HEK293 (cell line): ENCODE data around the gene ANKRD65.

ENCODE experiments used
- CTCF ChIA-PET: fragments of 350-600 bp; formaldehyde crosslinking; extraction: SDS; loops from one replicate; lab custom pipeline; 2021; ENCODE audit warnings: antibody characterized with exemption; lab: Yijun Ruan, JAX
- POLR2A ChIA-PET: fragments of 300-600 bp; formaldehyde crosslinking; extraction: SDS; loops from one replicate; lab custom pipeline; 2020; ENCODE audit warnings: antibody characterized with exemption, inconsistent platforms; lab: Yijun Ruan, JAX
- H3K27ac ChIP-seq: fragments of 200-500 bp; sonication (Bioruptor generic); 2 replicates; pipeline ENCODE4 v1.5.1; 2014; ENCODE audit warnings: low read depth, low read length, control low read depth, inconsistent platforms; ENCODE audit errors: extremely low read depth
- H3K36me3 ChIP-seq, 2 experiments: fragments of 200-500 bp in 1 of 2; sonication (Bioruptor generic) in 1 of 2; 1 replicate in 1 of 2; 2 replicates in 1 of 2; pipeline ENCODE4 v1.5.1; 2014 to 2017; ENCODE audit warnings: inconsistent platforms in 2 of 2, low read length in 2 of 2; ENCODE audit not compliant: control insufficient read depth in 2 of 2, insufficient read depth in 1 of 2
- H3K4me1 ChIP-seq: fragments of 200-500 bp; sonication (Bioruptor generic); 2 replicates; pipeline ENCODE4 v1.5.1; 2014; ENCODE audit warnings: mild to moderate bottlenecking, low read length, inconsistent platforms; ENCODE audit not compliant: control insufficient read depth, insufficient read depth
- H3K4me3 ChIP-seq: 2 replicates; pipeline ENCODE4 v1.5.1; 2011; ENCODE audit warnings: low read depth, mild to moderate bottlenecking, control low read depth, low read length, moderate library complexity
- H3K9me3 ChIP-seq: fragments of 200-500 bp; sonication (Bioruptor generic); 2 replicates; pipeline ENCODE4 v1.5.1; 2014; ENCODE audit warnings: low read depth, low read length, inconsistent platforms; ENCODE audit not compliant: control insufficient read depth, insufficient read depth
- GLI4 ChIP-seq: fragments of 450-650 bp; formaldehyde crosslinking; IDR thresholded peaks from 2 replicates; pipeline ENCODE4 v1.5.1; 2016; ENCODE audit warnings: missing biosample characterization, missing genetic modification characterization
- OSR2 ChIP-seq: fragments of 450-650 bp; formaldehyde crosslinking; IDR thresholded peaks from 2 replicates; pipeline ENCODE4 v1.5.1; 2016; ENCODE audit warnings: missing biosample characterization, missing genetic modification characterization
- OVOL3 ChIP-seq: fragments of 450-650 bp; formaldehyde crosslinking; IDR thresholded peaks from 2 replicates; pipeline ENCODE4 v1.5.1; 2016; ENCODE audit warnings: missing biosample characterization, missing genetic modification characterization
- PRDM1 ChIP-seq: fragments of 450-650 bp; formaldehyde crosslinking; IDR thresholded peaks from 2 replicates; pipeline ENCODE4; 2016; ENCODE audit warnings: missing biosample characterization, missing genetic modification characterization
- SCRT1 ChIP-seq: fragments of 450-650 bp; formaldehyde crosslinking; IDR thresholded peaks from 2 replicates; pipeline ENCODE4 v1.5.1; 2016; ENCODE audit warnings: missing biosample characterization, missing genetic modification characterization, borderline replicate concordance
- SETDB1 ChIP-seq: IDR thresholded peaks from one replicate; pipeline ENCODE4 v1.6.1; 2017; ENCODE audit warnings: mild to moderate bottlenecking, low read length, moderate library complexity, mixed read lengths; ENCODE audit not compliant: insufficient read length
- YY1 ChIP-seq: fragments of 450-650 bp; formaldehyde crosslinking; IDR thresholded peaks from 2 replicates; pipeline ENCODE4 v1.5.1; 2018; ENCODE audit warnings: missing biosample characterization, missing genetic modification characterization
- ZFHX2 ChIP-seq: fragments of 450-650 bp; formaldehyde crosslinking; conservative IDR thresholded peaks from 2 replicates; pipeline ENCODE4 v1.5.1; 2016; ENCODE audit warnings: missing biosample characterization, missing genetic modification characterization
- ZNF114 ChIP-seq: fragments of 450-650 bp; formaldehyde crosslinking; IDR thresholded peaks from 2 replicates; pipeline ENCODE4 v1.5.0; 2017; ENCODE audit warnings: missing biosample characterization, missing genetic modification characterization
- ZNF133 ChIP-seq: fragments of 450-650 bp; formaldehyde crosslinking; IDR thresholded peaks from 2 replicates; pipeline ENCODE4 v1.5.1; 2016; ENCODE audit warnings: missing biosample characterization, missing genetic modification characterization
- ZNF138 ChIP-seq: fragments of 450-650 bp; formaldehyde crosslinking; IDR thresholded peaks from 2 replicates; pipeline ENCODE4 v1.5.1; 2016; ENCODE audit warnings: missing biosample characterization, missing genetic modification characterization, borderline replicate concordance
- ZNF175 ChIP-seq: fragments of 450-650 bp; formaldehyde crosslinking; IDR thresholded peaks from 2 replicates; pipeline ENCODE4 v1.5.1; 2016; ENCODE audit warnings: missing biosample characterization, missing genetic modification characterization
- ZNF202 ChIP-seq: fragments of 450-650 bp; formaldehyde crosslinking; IDR thresholded peaks from 2 replicates; pipeline ENCODE4 v1.5.1; 2016; ENCODE audit warnings: missing biosample characterization, missing genetic modification characterization, borderline replicate concordance
- ZNF221 ChIP-seq: fragments of 450-650 bp; formaldehyde crosslinking; IDR thresholded peaks from 2 replicates; pipeline ENCODE4 v1.5.1; 2017; ENCODE audit warnings: missing biosample characterization, missing genetic modification characterization, borderline replicate concordance
- ZNF239 ChIP-seq: fragments of 450-650 bp; formaldehyde crosslinking; IDR thresholded peaks from 2 replicates; pipeline ENCODE4 v1.5.1; 2016; ENCODE audit warnings: missing biosample characterization, missing genetic modification characterization
- ZNF266 ChIP-seq: fragments of 450-650 bp; formaldehyde crosslinking; IDR thresholded peaks from 2 replicates; pipeline ENCODE4 v1.5.1; 2016; ENCODE audit warnings: missing biosample characterization, missing genetic modification characterization, low read depth
- ZNF292 ChIP-seq: fragments of 450-650 bp; formaldehyde crosslinking; IDR thresholded peaks from 2 replicates; pipeline ENCODE4 v1.5.1; 2016; ENCODE audit warnings: low read depth, missing biosample characterization, missing genetic modification characterization, borderline replicate concordance
- ZNF335 ChIP-seq: fragments of 450-650 bp; formaldehyde crosslinking; conservative IDR thresholded peaks from 2 replicates; pipeline ENCODE4 v1.5.1; 2016; ENCODE audit warnings: missing biosample characterization, missing genetic modification characterization
- ZNF341 ChIP-seq: fragments of 450-650 bp; formaldehyde crosslinking; IDR thresholded peaks from 2 replicates; pipeline ENCODE4; 2016; ENCODE audit warnings: low read depth, missing biosample characterization, missing genetic modification characterization
- ZNF423 ChIP-seq: fragments of 450-650 bp; formaldehyde crosslinking; IDR thresholded peaks from 2 replicates; pipeline ENCODE4 v1.5.1; 2016; ENCODE audit warnings: missing biosample characterization, missing genetic modification characterization
- ZNF473 ChIP-seq: fragments of 450-650 bp; formaldehyde crosslinking; IDR thresholded peaks from 2 replicates; pipeline ENCODE4 v1.5.1; 2017; ENCODE audit warnings: missing biosample characterization, missing genetic modification characterization
- ZNF555 ChIP-seq: fragments of 450-650 bp; formaldehyde crosslinking; conservative IDR thresholded peaks from 2 replicates; pipeline ENCODE4 v1.5.1; 2017; ENCODE audit warnings: missing biosample characterization, mild to moderate bottlenecking, missing genetic modification characterization, inconsistent platforms
- ZNF621 ChIP-seq: fragments of 450-650 bp; formaldehyde crosslinking; IDR thresholded peaks from 2 replicates; pipeline ENCODE4 v1.5.1; 2017; ENCODE audit warnings: missing biosample characterization, missing genetic modification characterization
- ZNF623 ChIP-seq: fragments of 450-650 bp; formaldehyde crosslinking; IDR thresholded peaks from 2 replicates; pipeline ENCODE4 v1.5.1; 2016; ENCODE audit warnings: missing biosample characterization, missing genetic modification characterization
- ZNF626 ChIP-seq: fragments of 450-650 bp; sonication (Bioruptor Pico); formaldehyde crosslinking; IDR thresholded peaks from 2 replicates; pipeline ENCODE4 v1.5.1; 2018; ENCODE audit warnings: missing biosample characterization, missing genetic modification characterization, inconsistent platforms
- ZNF768 ChIP-seq: fragments of 450-650 bp; formaldehyde crosslinking; IDR thresholded peaks from 2 replicates; pipeline ENCODE4 v1.5.1; 2018; ENCODE audit warnings: missing biosample characterization, mild to moderate bottlenecking, missing genetic modification characterization
- ZNF843 ChIP-seq: fragments of 450-650 bp; formaldehyde crosslinking; IDR thresholded peaks from 2 replicates; pipeline ENCODE4 v1.5.1; 2016; ENCODE audit warnings: missing biosample characterization, missing genetic modification characterization
- TF ChIP-seq, protein P1 (sequence below): fragments of 450-650 bp; formaldehyde crosslinking; IDR thresholded peaks from 2 replicates; pipeline ENCODE4 v1.5.0; 2017; ENCODE audit warnings: missing biosample characterization, missing genetic modification characterization, borderline replicate concordance
- TF ChIP-seq, protein P2 (sequence below): fragments of 450-650 bp; formaldehyde crosslinking; IDR thresholded peaks from 2 replicates; pipeline ENCODE4 v1.5.1; 2016; ENCODE audit warnings: missing biosample characterization, missing genetic modification characterization
- TF ChIP-seq, protein P3 (sequence below): fragments of 450-650 bp; formaldehyde crosslinking; IDR thresholded peaks from 2 replicates; pipeline ENCODE4 v1.5.1; 2016; ENCODE audit warnings: missing biosample characterization, missing genetic modification characterization
- TF ChIP-seq, protein P4 (sequence below): fragments of 450-650 bp; formaldehyde crosslinking; IDR thresholded peaks from 2 replicates; pipeline ENCODE4; 2016; ENCODE audit warnings: missing biosample characterization, missing genetic modification characterization
- TF ChIP-seq, protein P5 (sequence below): sonication (generic); formaldehyde crosslinking; IDR thresholded peaks from 2 replicates; pipeline ENCODE4 v1.8.1; 2022; ENCODE audit warnings: mild to moderate bottlenecking, moderate library complexity, missing genetic modification reagents

The ANKRD65 gene

DNA sequence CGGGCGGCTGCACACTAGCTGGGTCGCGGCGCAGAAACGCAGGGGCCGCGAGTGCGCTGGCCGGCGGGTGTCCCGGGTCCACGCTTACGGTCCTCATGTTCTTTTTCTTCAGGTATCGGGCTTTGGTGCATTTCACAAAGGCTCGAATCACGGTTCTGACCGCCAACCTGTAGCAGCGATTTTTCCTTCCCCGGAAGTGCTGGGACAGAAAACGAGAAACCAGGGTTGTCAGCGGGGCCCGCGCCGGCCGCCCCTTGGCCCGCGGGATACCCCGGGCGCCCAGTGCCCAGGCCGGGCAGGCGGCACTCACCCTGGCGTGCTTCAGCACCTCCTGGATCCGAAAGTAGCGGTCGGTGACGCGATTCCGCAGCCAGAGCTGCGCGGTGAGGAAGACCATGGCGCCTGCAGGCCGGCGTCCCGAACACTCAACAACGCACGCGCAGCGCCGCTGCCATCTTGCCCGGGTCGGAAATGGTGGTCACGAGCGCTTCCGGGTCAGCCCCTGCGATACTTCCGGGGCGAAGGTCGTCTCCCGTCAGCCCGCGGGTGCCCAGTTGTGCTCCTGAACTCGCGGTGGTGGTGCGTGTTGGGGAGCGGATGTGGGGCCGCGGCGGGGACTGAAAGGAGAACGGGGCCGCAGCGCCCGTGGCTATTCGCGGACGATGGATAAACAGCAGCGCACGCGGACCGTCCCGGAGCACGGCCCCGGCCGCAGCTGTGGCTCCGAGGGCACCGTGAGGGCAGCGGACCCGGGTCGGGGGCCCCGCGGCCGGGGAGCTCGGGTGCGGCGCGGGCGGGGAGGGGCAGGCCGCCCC lies 14.0 kb downstream of the ANKRD65 start, which contains the start of gene MRPL20:
MRPL20 (minus strand) TSS at position 473 of the 815 bp plus-strand sequence; CDS start at position 397, 76 bp downstream.
- Histone ChIP-seq H3K36me3 (peaks cover 19 to 59% of the 10 kb centered on the region in 2 experiments; a peak in 2 of 3 replicates), H3K9me3 (no peaks in the 10 kb centered on the region), H3K27ac (peak within 1 kb of the TSS; percentile 87), H3K4me3 (peak within 1 kb of the TSS; percentile 84), H3K4me1 (no peaks in the 10 kb centered on the region)
- ChIA-PET POLR2A (interaction anchor here (0.6 to 2.2 kb wide), 7 partner anchors 8 to 159 kb away, joined by 3 to 18 read pairs (median 4); partner anchors contain the start of genes AURKAIP1 and CCNL2), CTCF (interaction anchor here (0.6 to 2.8 kb wide), 7 partner anchors 26 to 63 kb away, joined by 3 to 14 read pairs (median 3); no protein-coding TSS in a partner anchor)
- no peak for TF ChIP-seq SETDB1
- TF ChIP-seq ZNF768 (tag by site-specific recombination) = no peak
- no peak for TF ChIP-seq ZNF239 (tag by site-specific recombination)
- TF ChIP-seq SCRT1 (tag by site-specific recombination) = no peak
- TF ChIP-seq ZNF621 (tag by site-specific recombination) = no peak
- no peak; the same call in 1 of the 2 replicates for TF ChIP-seq ZNF623 (tag by site-specific recombination)
- no peak for TF ChIP-seq ZNF341
- no peak for TF ChIP-seq ZNF423 (tag by site-specific recombination)
- no peak for TF ChIP-seq OSR2 (tag by site-specific recombination)
- TF ChIP-seq ZNF138 (tag by site-specific recombination) = no peak
- no peak for TF ChIP-seq ZNF175 (tag by site-specific recombination)
- no peak for TF ChIP-seq ZNF133 (tag by site-specific recombination)
- no peak for TF ChIP-seq ZNF555 (tag by site-specific recombination)
- TF ChIP-seq, protein P1, sequence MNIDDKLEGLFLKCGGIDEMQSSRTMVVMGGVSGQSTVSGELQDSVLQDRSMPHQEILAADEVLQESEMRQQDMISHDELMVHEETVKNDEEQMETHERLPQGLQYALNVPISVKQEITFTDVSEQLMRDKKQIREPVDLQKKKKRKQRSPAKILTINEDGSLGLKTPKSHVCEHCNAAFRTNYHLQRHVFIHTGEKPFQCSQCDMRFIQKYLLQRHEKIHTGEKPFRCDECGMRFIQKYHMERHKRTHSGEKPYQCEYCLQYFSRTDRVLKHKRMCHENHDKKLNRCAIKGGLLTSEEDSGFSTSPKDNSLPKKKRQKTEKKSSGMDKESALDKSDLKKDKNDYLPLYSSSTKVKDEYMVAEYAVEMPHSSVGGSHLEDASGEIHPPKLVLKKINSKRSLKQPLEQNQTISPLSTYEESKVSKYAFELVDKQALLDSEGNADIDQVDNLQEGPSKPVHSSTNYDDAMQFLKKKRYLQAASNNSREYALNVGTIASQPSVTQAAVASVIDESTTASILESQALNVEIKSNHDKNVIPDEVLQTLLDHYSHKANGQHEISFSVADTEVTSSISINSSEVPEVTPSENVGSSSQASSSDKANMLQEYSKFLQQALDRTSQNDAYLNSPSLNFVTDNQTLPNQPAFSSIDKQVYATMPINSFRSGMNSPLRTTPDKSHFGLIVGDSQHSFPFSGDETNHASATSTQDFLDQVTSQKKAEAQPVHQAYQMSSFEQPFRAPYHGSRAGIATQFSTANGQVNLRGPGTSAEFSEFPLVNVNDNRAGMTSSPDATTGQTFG (tag by site-specific recombination) = no peak
- no peak for TF ChIP-seq ZNF114 (tag by site-specific recombination)
- TF ChIP-seq ZFHX2 = 0 out of 2 replicates have a peak, but pooled peaks have one; percentile 4
- TF ChIP-seq PRDM1 (tag by site-specific recombination) = no peak
- peak; percentile 98 for TF ChIP-seq YY1
- peak; percentile 96 for TF ChIP-seq ZNF335 (tag by site-specific recombination)
- no peak for TF ChIP-seq OVOL3
- TF ChIP-seq, protein P2, sequence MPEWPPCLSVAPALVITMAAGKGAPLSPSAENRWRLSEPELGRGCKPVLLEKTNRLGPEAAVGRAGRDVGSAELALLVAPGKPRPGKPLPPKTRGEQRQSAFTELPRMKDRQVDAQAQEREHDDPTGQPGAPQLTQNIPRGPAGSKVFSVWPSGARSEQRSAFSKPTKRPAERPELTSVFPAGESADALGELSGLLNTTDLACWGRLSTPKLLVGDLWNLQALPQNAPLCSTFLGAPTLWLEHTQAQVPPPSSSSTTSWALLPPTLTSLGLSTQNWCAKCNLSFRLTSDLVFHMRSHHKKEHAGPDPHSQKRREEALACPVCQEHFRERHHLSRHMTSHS (tag by site-specific recombination) = no peak
- no peak for TF ChIP-seq ZNF626 (tag by site-specific recombination)
- TF ChIP-seq GLI4 (tag by site-specific recombination) = no peak
- no peak for TF ChIP-seq ZNF202 (tag by site-specific recombination)
- peak; percentile 74 for TF ChIP-seq ZNF843 (tag by site-specific recombination)
- no peak for TF ChIP-seq ZNF221 (tag by site-specific recombination)
- TF ChIP-seq, protein P3, sequence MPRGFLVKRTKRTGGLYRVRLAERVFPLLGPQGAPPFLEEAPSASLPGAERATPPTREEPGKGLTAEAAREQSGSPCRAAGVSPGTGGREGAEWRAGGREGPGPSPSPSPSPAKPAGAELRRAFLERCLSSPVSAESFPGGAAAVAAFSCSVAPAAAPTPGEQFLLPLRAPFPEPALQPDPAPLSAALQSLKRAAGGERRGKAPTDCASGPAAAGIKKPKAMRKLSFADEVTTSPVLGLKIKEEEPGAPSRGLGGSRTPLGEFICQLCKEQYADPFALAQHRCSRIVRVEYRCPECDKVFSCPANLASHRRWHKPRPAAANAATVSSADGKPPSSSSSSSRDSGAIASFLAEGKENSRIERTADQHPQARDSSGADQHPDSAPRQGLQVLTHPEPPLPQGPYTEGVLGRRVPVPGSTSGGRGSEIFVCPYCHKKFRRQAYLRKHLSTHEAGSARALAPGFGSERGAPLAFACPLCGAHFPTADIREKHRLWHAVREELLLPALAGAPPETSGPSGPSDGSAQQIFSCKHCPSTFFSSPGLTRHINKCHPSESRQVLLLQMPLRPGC (tag by site-specific recombination) = peak; percentile 51; the same call in 1 of the 2 replicates
- TF ChIP-seq, protein P4, sequence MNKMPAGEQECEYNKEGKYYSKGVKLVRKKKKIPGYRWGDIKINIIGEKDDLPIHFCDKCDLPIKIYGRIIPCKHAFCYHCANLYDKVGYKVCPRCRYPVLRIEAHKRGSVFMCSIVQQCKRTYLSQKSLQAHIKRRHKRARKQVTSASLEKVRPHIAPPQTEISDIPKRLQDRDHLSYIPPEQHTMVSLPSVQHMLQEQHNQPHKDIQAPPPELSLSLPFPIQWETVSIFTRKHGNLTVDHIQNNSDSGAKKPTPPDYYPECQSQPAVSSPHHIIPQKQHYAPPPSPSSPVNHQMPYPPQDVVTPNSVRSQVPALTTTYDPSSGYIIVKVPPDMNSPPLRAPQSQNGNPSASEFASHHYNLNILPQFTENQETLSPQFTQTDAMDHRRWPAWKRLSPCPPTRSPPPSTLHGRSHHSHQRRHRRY (tag by site-specific recombination) = no peak
- no peak for TF ChIP-seq ZNF266 (tag by site-specific recombination)
- TF ChIP-seq, protein P5, sequence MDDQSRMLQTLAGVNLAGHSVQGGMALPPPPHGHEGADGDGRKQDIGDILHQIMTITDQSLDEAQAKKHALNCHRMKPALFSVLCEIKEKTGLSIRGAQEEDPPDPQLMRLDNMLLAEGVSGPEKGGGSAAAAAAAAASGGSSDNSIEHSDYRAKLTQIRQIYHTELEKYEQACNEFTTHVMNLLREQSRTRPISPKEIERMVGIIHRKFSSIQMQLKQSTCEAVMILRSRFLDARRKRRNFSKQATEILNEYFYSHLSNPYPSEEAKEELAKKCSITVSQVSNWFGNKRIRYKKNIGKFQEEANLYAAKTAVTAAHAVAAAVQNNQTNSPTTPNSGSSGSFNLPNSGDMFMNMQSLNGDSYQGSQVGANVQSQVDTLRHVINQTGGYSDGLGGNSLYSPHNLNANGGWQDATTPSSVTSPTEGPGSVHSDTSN = peak; percentile 15; the same call in 1 of the 2 replicates
- no peak for TF ChIP-seq ZNF292 (tag by site-specific recombination)
- TF ChIP-seq ZNF473 (tag by site-specific recombination) = no peak
